ENCODE results near the gene ZNF385C.

- TF ChIP-seq CTCF (conservative IDR thresholded peaks at IDR 0.05; ENCODE audit: low read length) (no peak), EZH2phosphoT487 (IDR thresholded peaks at IDR 0.05; ENCODE audit: borderline replicate concordance, low read depth, low read length) (no peak)
Measured at GRCh38 chr17:42000413-42001133, 97.7 kb downstream of the ZNF385C start.

Measured in OCI-LY7 (cell line).